ENCODE measurements around the gene BCAS3. TPM values are rescaled to one million over a fixed set of nuclear protein-coding genes. Genes with fewer than 3 reads are reported as not detected.

BCAS3 gene
- polyA plus RNA-seq, 3 donors = 10.3 to 19.1 (median 14.7) TPM

- no CpG with 5 or more reads among the region's 6 CpGs for WGBS (ENCODE audit: insufficient coverage)
These were observed 639.0 kb downstream of the BCAS3 start for GRCh38 chr17:61316633-61317032.

GRCh38 chr17:61317779-61318178 is 640.1 kb downstream of the BCAS3 start:
- H3K4me2 ChIP-seq (replicated peaks; ENCODE audit: extremely low read depth, low read length, poor library complexity, severe bottlenecking) = no peak overlapping the region
- 98% methylated on average over 8 of the region's 11 CpGs for WGBS (ENCODE audit: insufficient coverage)
- Mint-ChIP-seq H3K27ac (no peak overlapping the region), H3K4me3 (no peak overlapping the region), H3K27me3 (ENCODE audit: low read depth in 3 of 3) (peaks cover 0 to 2% (median 1%) of the 10 kb centered on the region in 3 donors), H3K9me3 (no peaks in the 10 kb centered on the region), H3K4me1 (no peaks in the 10 kb centered on the region), H3K36me3 (no peaks in the 10 kb centered on the region)
- no peak overlapping the region for H3K9ac ChIP-seq (ENCODE audit: insufficient read depth, low read length, poor library complexity, severe bottlenecking)
- no peaks in the 10 kb centered on the region for H3K36me3 ChIP-seq (replicated peaks in 1 of 2; ENCODE audit: control insufficient read depth in 1 of 2, insufficient read depth in 2 of 2, low read length in 2 of 2)
- H3K9me3 ChIP-seq (replicated peaks in 1 of 2; ENCODE audit: control insufficient read depth in 1 of 2, insufficient read depth in 1 of 2, low read length in 2 of 2) = no peaks in the 10 kb centered on the region
- H2AFZ ChIP-seq (ENCODE audit: insufficient read depth, low read depth, low read length, poor library complexity, severe bottlenecking) = no peak overlapping the region
- no peaks in the 10 kb centered on the region for H3K27me3 ChIP-seq (ENCODE audit: control insufficient read depth in 2 of 2, insufficient read depth in 2 of 2, low read length in 2 of 2)
- intact Hi-C loops (cut with micrococcal nuclease) = no loop called here
- H3K4me3 ChIP-seq (replicated peaks in 1 of 3; ENCODE audit: low read depth in 2 of 3, low read length in 3 of 3) = no peak overlapping the region
- no peak for DNase-seq
- H3K27ac ChIP-seq (ENCODE audit: low read depth in 1 of 2, low read length in 2 of 2) = no peak overlapping the region
- no peaks in the 10 kb centered on the region for H3K79me2 ChIP-seq (ENCODE audit: insufficient read depth, low read length)
- TF ChIP-seq, protein P1, sequence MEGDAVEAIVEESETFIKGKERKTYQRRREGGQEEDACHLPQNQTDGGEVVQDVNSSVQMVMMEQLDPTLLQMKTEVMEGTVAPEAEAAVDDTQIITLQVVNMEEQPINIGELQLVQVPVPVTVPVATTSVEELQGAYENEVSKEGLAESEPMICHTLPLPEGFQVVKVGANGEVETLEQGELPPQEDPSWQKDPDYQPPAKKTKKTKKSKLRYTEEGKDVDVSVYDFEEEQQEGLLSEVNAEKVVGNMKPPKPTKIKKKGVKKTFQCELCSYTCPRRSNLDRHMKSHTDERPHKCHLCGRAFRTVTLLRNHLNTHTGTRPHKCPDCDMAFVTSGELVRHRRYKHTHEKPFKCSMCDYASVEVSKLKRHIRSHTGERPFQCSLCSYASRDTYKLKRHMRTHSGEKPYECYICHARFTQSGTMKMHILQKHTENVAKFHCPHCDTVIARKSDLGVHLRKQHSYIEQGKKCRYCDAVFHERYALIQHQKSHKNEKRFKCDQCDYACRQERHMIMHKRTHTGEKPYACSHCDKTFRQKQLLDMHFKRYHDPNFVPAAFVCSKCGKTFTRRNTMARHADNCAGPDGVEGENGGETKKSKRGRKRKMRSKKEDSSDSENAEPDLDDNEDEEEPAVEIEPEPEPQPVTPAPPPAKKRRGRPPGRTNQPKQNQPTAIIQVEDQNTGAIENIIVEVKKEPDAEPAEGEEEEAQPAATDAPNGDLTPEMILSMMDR (IDR thresholded peaks at IDR 0.05) = no peak
- H4K20me1 ChIP-seq (ENCODE audit: insufficient read depth, low read length) = no peaks in the 10 kb centered on the region
- no peaks in the 10 kb centered on the region for H3K4me1 ChIP-seq (ENCODE audit: control insufficient read depth in 1 of 2, insufficient read depth in 2 of 2, low read length in 2 of 2)

More at GRCh38 chr17:61316633-61317032, 639.0 kb downstream of the BCAS3 start:
- H3K9me3 ChIP-seq (replicated peaks in 1 of 2; ENCODE audit: control insufficient read depth in 1 of 2, insufficient read depth in 1 of 2, low read length in 2 of 2) = no peaks in the 10 kb centered on the region
- peaks cover 0 to 1% (median 0%) of the 10 kb centered on the region in 3 donors for H3K27me3 Mint-ChIP-seq (ENCODE audit: low read depth in 3 of 3)
- H3K4me2 ChIP-seq (replicated peaks; ENCODE audit: extremely low read depth, low read length, poor library complexity, severe bottlenecking) = no peak overlapping the region
- no peak for DNase-seq
- TF ChIP-seq, protein P1 (IDR thresholded peaks at IDR 0.05) = no peak
- no peaks in the 10 kb centered on the region for H3K36me3 Mint-ChIP-seq
- no peak overlapping the region for H3K4me3 ChIP-seq (replicated peaks in 1 of 3; ENCODE audit: low read depth in 2 of 3, low read length in 3 of 3)
- no peaks in the 10 kb centered on the region for H3K27me3 ChIP-seq (ENCODE audit: control insufficient read depth in 2 of 2, insufficient read depth in 2 of 2, low read length in 2 of 2)
- intact Hi-C loops (cut with micrococcal nuclease) = no loop called here
- no peaks in the 10 kb centered on the region for H3K9me3 Mint-ChIP-seq
- H3K79me2 ChIP-seq (ENCODE audit: insufficient read depth, low read length) = no peaks in the 10 kb centered on the region
- H3K4me1 Mint-ChIP-seq = no peaks in the 10 kb centered on the region
- H4K20me1 ChIP-seq (ENCODE audit: insufficient read depth, low read length) = no peaks in the 10 kb centered on the region
- no peak overlapping the region for H3K4me3 Mint-ChIP-seq
- no peaks in the 10 kb centered on the region for H3K36me3 ChIP-seq (replicated peaks in 1 of 2; ENCODE audit: control insufficient read depth in 1 of 2, insufficient read depth in 2 of 2, low read length in 2 of 2)
- H3K9ac ChIP-seq (ENCODE audit: insufficient read depth, low read length, poor library complexity, severe bottlenecking) = no peak overlapping the region
- no peak overlapping the region for H3K27ac ChIP-seq (ENCODE audit: low read depth in 1 of 2, low read length in 2 of 2)
- no peak overlapping the region for H2AFZ ChIP-seq (ENCODE audit: insufficient read depth, low read depth, low read length, poor library complexity, severe bottlenecking)
- H3K4me1 ChIP-seq (ENCODE audit: control insufficient read depth in 1 of 2, insufficient read depth in 2 of 2, low read length in 2 of 2) = no peaks in the 10 kb centered on the region
- no peak overlapping the region for H3K27ac Mint-ChIP-seq

All from CD14-positive monocyte (primary cell).